NCI-H1436 treated with DMSO at 0.1 percent for 48 hours (cell line): ENCODE measurements around the gene BBC3.

Experiments
- DNase-seq: peaks from one replicate; lab custom pipeline; 2025; lab: John Stamatoyannopoulos, UW

BBC3 gene

DNA sequence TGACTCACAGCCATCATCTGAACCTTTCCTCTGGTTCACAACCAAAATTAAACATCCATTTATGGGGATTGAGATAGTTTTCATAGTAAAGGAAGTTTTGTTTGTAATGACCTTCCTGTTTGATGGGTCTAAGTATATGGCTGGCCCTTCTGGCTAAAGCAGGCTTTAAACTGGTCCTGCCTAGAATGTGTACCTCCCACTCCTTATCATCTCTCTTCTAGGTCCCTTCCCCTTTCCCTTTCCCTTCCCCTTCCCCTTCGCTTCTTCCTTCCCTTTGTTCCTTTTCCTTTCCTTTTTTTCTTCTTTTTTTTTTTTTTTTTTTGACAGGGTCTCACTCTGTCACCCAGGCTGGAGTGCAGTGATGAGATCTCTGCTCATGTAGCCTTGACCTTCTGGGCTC, 35.6 kb downstream of the BBC3 start:
- no peak for DNase-seq

DNA sequence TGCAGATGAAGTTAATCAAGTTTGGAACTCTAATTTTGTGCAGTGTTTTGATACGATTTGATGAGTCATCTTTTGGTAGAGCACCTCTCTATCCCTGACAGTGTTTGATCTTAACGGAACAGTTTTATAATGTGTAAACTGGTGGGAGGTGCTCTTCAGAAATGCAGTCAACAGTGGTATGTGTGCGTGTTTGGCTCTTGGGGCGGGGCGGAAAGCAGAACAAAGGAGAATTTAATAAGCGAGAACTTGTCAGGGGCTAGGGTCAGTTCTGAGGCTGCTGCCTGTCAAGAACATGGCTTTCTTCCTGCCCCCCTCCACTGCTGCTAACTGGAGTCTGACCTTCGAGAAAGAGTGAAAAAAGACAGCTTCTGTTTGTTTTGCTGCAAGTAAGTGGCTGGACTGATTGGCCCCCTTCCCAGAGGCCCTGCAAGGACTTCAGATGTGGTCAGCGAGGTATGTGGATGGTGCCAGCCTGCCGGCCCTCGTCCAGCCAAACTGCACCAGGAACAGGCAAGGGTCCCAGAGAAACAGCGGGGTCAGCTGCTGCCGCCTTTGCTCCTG, 40.8 kb downstream of the BBC3 start:
- no peak for DNase-seq

DNA sequence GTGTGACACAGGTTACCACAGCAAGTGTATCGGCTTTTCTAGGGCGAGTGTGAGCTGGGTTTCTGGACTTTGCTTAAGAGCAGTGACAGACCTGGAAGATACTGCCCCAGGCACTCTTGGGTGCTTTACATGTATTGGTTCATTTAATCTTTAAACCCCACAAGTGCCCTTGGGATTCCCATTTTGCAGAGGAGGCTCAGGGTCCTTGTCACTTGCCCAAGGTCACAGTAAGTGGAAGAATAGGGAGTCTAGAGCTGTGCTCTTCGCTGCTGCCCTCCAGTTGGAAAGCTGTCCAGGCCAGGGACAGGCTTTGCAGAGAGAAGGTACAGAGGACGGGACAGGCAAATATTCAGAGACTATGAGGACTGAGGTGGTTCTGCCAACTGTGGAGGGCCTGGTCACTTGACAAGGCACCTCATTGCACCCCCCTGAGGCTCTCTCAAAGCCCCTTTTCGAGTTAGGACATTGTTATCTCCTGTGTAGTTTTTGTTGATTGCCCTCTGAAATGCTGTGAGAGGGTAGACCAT, 42.4 kb downstream of the BBC3 start:
- DNase-seq, result no peak

DNA sequence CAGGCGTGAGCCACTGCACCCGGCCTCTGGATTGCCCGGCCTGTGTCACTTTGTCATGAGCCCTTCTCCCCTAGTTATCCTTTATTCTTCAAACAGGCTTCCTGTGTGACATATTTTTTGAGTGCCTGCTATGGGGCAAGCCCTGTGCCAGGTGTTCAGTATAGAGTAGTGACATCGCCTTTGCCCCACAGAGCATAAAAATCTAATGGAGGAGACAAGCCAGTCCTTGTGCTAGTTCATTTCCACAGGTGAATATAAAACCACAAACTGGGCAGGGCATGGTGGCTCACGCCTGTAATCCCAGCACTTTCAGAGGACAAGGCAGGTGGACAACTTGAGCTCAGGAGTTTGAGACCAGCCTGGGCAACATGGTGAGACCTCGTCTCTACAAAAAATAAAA, 43.2 kb downstream of the BBC3 start:
- DNase-seq, result no peak

DNA sequence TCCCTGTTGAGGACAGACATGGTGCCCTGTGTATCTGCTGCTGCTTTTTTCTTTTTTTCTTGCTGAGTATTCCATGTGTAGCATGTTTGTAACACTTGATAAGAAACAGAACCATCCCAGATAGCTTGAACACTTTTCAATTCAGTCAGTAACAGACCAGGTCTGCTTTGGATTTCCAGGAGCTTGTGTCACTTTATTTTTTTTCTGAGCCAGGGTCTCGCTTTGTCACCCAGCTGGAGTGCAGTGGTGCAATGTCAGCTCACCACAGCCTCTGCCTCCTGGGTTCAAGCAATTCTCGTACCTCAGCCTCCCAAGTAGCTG, 43.7 kb downstream of the BBC3 start:
- DNase-seq, result no peak

DNA sequence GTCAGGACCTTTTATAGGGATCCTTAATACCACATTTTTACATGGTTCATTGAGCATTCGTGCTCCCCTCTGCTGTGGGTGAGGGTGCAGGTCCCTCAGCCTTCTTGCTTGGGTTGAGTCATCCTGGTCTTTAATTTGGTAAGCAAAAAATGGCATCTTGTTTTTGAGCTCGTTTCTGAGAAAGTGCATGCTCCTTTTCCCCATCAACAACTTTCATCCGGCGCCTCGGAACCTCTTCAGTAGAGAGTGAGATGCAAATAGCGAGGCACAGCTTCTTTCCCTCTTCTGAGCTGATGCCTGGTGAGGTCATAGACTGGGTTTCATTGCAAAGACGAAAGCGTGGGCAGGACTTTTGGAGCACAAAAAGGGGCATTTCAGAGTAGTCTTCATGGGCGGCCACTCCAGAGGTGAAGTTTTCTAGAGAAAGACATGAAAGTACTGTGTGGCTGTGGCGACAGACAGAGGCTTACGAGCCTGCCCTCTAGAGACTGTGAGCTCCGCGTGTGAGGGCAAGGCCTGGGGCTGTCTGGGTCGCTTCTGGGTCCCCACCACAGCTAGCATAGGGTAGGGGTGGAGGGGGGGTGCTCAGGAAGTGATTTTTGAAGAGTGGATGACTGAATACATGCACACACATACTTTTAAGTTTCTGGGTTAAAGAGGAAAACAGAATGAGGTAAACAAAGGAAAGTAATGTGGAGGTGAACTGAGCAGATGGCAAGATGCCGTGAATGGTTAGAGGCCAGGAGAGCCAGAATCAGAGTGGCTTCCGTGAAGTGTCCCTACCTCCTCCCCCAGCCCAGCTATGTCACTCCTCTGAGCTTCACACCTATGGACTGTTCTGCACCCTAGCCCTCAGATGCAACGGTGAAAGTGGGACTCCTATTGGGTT, 44.3 kb downstream of the BBC3 start:
- DNase-seq, result no peak

DNA sequence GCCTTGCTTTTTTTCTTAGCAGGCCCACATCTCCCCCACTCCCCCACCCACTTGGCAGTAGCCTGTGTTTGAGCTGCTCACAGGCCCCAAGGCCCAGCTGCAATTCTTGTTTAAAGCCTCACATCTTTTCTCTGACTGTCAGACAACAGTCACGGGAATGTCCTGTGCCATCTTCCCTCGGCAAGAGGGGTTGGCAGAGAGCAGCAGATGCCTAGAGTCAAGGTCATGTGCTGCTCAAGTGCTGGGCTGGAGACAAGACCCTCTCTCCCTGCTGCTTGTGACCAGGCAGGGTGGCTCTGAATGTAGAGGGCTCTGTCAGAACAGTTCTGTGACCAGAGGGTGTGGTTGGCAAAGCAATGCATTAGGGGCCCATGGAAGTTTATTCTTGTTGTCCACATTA, 47.4 kb downstream of the BBC3 start:
- no peak for DNase-seq

DNA sequence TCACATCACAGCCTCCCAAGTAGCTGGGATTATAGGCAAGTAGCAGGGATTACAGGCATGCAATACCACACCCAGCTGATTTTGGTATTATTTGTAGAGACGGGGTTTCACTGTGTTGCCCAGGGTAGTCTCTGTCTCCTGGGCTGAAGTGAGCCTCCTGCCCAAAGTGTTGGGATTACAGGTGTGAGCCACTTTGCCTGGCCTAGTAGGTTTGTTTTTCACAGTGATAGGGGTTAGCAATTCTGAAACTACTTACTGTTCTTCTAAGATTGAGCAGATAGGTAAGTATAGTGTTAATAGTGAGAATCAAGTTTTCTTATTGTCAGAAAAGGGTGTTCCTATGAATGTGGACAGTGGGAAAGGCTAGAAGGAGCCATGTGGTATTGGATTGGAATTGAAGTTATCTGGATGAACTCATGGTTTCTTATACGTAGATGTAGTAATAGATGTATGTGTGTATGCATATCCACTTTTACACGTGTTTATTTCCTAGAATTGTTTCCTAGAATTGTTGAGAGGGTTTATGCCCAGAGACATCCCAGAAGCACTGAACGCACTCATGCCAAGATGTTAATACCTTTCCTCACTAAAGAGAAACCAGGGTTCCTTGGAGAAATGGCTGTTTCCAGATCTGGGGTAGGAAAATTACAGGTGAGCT, 51.2 kb downstream of the BBC3 start:
- DNase-seq, result no peak

DNA sequence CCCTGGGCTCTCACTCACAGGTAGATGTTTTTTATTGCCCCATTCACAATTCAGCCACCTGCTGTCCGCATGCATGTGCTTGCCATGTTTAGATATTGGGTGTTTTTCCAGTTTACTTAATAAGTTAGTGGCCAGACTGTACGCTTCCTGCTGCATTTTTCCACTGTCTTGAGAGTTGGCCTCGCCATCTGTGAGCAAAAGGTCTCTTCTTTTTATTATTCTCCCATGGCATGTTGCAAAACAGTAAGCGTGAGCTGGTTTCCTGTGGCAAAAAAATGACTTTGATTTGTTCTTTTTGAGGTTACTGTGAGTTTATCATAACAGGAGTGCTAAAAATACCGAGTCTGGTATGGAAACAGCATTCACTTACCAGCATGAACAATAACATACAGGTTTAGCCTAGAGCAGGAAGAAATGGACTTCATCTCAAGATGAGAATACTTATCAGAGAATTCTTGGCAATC, 54.3 kb downstream of the BBC3 start:
- DNase-seq, result no peak

DNA sequence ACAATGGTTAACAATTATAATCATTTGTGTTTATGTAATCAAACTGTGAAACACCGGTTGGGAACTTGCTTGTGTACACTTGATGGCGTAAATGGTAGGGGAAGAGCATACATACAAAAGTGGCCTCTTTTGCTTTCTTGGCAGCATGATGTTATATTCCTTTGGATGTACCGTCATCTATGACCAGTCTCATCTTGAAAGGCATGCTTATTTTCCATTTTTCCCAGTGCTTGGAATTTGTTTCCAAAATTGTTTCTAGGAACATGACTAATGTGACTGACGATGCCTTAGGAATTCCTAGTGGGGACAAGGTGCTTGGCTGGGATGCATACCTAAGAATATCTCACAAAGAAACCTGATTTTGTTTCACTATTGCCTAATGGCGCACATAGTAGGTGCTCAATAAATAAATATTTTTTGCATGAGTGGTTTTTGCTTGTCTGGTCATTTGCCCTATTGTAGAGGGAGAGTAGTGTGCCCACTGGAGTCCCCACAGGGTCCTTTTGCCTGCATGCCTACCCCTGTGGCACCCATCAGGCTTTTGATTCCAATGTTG, 54.9 kb downstream of the BBC3 start:
- no peak for DNase-seq

DNA sequence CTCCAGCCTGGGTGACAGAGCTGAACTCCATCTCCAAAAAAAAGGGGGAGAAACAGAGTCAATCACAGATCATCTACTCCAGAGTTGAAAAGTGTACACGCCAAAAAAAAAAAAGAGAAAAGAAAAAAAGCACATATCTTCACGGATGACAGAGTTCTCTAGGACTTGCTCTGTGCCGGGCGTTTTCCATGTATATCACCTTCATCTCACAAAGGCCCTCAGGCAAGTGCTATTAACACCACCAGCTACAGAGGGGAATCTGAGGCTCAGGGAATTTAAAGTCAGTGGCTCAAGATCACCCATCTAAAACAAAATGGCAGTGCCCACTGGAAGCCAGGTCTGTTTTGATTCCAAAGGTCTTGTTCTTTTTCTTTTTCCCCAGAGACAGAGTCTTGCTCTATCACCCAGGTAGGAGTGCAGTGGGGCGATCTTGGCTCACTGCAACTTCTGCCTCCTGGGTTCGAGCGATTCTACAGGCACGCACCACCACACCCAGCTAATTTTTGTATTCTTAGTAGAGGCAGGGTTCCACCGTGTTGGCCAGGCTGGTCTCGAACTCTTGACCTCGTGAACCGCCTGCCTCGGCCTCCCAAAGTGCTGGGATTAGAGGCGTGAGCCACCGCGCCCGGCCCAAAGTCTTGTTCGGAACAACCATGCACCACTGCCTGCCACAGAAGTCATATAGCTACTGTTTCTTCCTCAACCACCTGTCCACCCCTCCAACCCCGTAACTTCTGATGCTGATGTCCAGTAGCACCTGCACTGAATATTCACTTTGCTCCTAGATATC, 58.1 kb downstream of the BBC3 start:
- no peak for DNase-seq
